GM19023 (cell line): ENCODE data around the gene TTC13.

Source experiments
- ATAC-seq: cut with Tn5 transposase; IDR thresholded peaks from one replicate; pipeline ENCODE4 v1.9.1; 2021; ENCODE audit warnings: mild to moderate bottlenecking, moderate library complexity; ENCODE audit not compliant: unreplicated experiment

The TTC13 gene

GRCh38 chr1:230877146-230877923 is 101.3 kb downstream of the TTC13 start:
- no peak for ATAC-seq

- ATAC-seq: no peak
Measured at GRCh38 chr1:230876660-230877059, 102.0 kb downstream of the TTC13 start.

- no peak for ATAC-seq
Measured at GRCh38 chr1:230875370-230875769, 103.3 kb downstream of the TTC13 start.

GRCh38 chr1:230870916-230871315 is 107.7 kb downstream of the TTC13 start:
- ATAC-seq: no peak

GRCh38 chr1:230869500-230869899 is 109.2 kb downstream of the TTC13 start:
- no peak for ATAC-seq

GRCh38 chr1:230868736-230869385 is 109.8 kb downstream of the TTC13 start:
- ATAC-seq: peak; percentile 42

GRCh38 chr1:230867903-230868735 is 110.5 kb downstream of the TTC13 start, which contains the start of gene C1orf198:
C1orf198 (minus strand) TSS chr1:230868521; CDS start chr1:230868512, 9 bp downstream.
- peak; percentile 88 for ATAC-seq

GRCh38 chr1:230867101-230867902 is 111.4 kb downstream of the TTC13 start:
- no peak for ATAC-seq

- ATAC-seq: no peak
Measured at GRCh38 chr1:230866171-230867070, 112.2 kb downstream of the TTC13 start.

GRCh38 chr1:230865062-230865817 is 113.4 kb downstream of the TTC13 start:
- ATAC-seq: no peak

- ATAC-seq: no peak
Measured at GRCh38 chr1:230864441-230864840, 114.2 kb downstream of the TTC13 start.

GRCh38 chr1:230863449-230863848 is 115.2 kb downstream of the TTC13 start:
- ATAC-seq: no peak

- ATAC-seq: no peak
Measured at GRCh38 chr1:230861970-230862595, 116.6 kb downstream of the TTC13 start.

- no peak for ATAC-seq
Measured at GRCh38 chr1:230861489-230861888, 117.2 kb downstream of the TTC13 start.

- ATAC-seq: no peak
Measured at GRCh38 chr1:230860617-230861384, 117.9 kb downstream of the TTC13 start.

GRCh38 chr1:230858918-230859729 is 119.5 kb downstream of the TTC13 start:
- ATAC-seq: no peak
